ENCODE data around the gene CCDC175.

GRCh38 chr14:59565087-59565486, 11.5 kb downstream of the CCDC175 start:
- TF ChIP-seq CTCF (conservative IDR thresholded peaks at IDR 0.05; ENCODE audit: low read depth, low read length) (no peak), EZH2 (IDR thresholded peaks at IDR 0.05; ENCODE audit: borderline replicate concordance, low read depth, low read length, poor library complexity, severe bottlenecking) (no peak)

Data from A673 (cell line).